ENCODE results near the gene ATP2B2.
"Not testable (repeated sequence)": the region's sequence is repeated elsewhere in the genome, so short reads cannot be mapped to it uniquely, and the experiment has no call there.

ATP2B2 gene

DNA sequence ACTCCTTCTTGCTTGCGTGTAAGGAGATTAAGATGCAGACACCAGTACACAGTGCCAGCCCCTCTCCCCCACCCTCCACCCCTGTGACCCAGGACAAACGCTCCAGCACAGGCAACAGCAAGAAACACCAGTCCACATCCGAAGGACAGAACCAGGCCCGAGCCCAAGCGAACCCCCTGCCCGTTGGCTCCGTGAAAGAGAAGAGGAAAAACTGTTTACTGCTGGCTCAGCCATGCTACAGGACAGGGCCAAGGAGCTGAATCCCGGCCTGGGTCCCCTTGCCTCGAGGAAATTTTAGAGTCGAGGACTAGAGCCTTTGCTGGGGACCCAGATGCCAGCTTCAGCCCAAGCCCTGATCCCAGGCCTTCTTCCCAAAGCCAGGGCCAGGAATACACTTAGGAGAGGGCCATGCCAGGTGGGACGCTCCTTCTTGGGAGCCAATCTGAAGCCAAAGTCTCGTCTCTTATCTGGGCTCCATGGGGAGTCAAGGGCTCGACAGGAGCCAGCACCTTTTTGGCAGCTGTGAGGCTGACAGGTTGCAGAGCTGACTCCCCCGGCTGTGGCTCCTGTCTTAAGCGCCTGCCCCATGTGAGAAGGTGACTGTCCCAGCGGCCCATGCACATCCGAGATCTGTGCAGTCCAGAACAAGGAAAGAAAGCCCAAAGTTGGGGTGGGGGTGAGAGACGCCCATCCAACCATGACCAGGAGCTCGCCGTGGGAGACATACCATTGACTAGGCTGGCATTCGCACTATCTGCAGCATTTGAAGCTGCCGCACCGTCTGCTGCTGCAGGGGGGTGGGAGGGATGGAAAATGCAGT is 120.6 kb downstream of the ATP2B2 start:
- Histone ChIP-seq H3K27me3 (no peaks in the 10 kb centered on the region), H3K27ac (0 out of 22 replicates have a peak overlapping the region, but pooled peaks of 1 of the 11 experiments have one; percentile 7), H3K4me1 (peaks cover 30 to 86% (median 74%) of the 10 kb centered on the region in 10 experiments), H3K4me2 (peak overlapping the region in 7 of 11 experiments; percentile 11 to 98 (median 91); a peak in 9 of 22 replicates), H3K9me3 (replicated peaks in 1 of 11) (no peaks in the 10 kb centered on the region), H3K9ac (no peak overlapping the region), H3K36me3 (peaks cover 0 to 5% (median 0%) of the 10 kb centered on the region in 11 experiments; a peak in 1 of 22 replicates), H4K20me1 (no peaks in the 10 kb centered on the region), H3K4me3 (no peak overlapping the region)
- no peak for TF ChIP-seq Cebpa-rat (IDR thresholded peaks at IDR 0.05)

DNA sequence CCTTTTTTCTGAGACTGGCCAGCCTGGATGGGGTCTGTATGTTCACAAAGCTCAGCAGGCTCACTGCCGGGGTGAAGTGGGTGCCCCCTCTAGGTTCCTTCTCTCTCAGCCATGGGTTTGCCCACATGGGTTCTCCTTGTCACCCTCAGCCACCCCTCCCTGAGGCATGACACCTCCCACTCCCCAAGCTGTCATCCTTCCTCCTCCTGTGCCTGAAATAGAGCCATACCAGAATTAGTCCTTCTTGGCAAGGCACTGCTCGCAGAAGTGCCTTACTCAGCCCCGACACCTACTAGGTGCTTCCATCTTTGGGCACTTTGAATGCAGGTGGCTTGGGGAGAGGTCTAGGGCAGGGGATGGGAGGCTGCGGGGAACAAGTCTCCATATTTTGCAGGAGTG is 121.5 kb downstream of the ATP2B2 start:
- Histone ChIP-seq H3K36me3 (peaks cover 0 to 5% (median 0%) of the 10 kb centered on the region in 11 experiments; a peak in 1 of 22 replicates), H3K27ac (no peak overlapping the region), H3K27me3 (no peaks in the 10 kb centered on the region), H3K4me1 (peaks cover 21 to 86% (median 74%) of the 10 kb centered on the region in 10 experiments), H3K9me3 (replicated peaks in 1 of 11) (no peaks in the 10 kb centered on the region), H4K20me1 (no peaks in the 10 kb centered on the region), H3K9ac (no peak overlapping the region), H3K4me2 (peak overlapping the region in 7 of 11 experiments; percentile 5 to 33 (median 26); a peak in 8 of 22 replicates), H3K4me3 (no peak overlapping the region)
- TF ChIP-seq Cebpa-rat (IDR thresholded peaks at IDR 0.05), result no peak

DNA sequence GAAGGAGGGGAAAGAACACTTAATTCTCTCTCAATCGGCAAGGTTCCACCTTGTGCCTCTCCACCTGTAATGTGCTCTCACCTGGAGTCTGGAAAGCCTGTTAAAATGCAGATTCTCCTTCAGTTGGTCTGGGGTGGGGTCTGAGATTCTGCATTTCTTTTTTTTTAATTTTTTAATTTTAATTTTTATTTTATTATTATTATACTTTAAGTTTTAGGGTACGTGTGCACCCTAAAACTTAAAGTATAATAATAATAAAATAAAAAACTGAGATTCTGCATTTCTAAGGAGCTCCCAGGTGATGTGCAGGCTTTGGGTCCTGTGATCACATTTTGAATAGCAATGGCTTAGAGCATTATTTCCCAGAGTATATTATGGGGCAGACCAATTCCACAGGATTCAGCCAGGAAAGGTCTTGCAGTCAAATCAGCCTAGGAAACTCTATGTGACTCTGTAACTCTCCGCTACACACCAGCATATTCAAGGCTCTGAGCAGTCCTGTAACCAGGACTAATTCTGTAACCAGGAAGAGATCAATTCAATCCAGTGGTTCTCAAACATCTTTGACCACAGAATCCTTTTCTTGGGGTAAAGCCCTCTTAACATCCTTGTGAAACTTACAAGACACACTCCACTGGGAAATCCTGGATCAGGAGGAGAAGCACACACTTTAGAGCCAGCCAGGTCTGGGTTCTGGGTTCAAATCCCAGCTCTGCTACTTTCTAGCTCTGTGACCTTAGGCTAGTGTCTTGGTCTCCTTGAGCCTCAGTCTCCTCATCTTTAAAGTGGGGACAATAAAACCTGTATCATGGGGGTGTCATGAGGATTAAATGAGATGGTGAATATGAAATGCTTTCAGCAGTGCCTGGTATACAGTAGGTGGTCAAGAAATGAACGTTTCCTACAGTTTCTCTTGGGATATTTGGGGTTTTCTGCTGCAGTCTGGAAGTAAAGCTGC is 122.2 kb downstream of the ATP2B2 start:
- Histone ChIP-seq H4K20me1 (no peaks in the 10 kb centered on the region), H3K27me3 (no peaks in the 10 kb centered on the region), H3K4me3 (no peak overlapping the region), H3K4me1 (peaks cover 18 to 86% (median 74%) of the 10 kb centered on the region in 10 experiments), H3K27ac (no peak overlapping the region), H3K9ac (no peak overlapping the region), H3K4me2 (peak overlapping the region in 7 of 11 experiments; percentile 5 to 33 (median 26); a peak in 8 of 22 replicates), H3K9me3 (replicated peaks in 1 of 11) (no peaks in the 10 kb centered on the region), H3K36me3 (peaks cover 0 to 5% (median 0%) of the 10 kb centered on the region in 11 experiments; a peak in 1 of 22 replicates)
- TF ChIP-seq Cebpa-rat (IDR thresholded peaks at IDR 0.05), result no peak

DNA sequence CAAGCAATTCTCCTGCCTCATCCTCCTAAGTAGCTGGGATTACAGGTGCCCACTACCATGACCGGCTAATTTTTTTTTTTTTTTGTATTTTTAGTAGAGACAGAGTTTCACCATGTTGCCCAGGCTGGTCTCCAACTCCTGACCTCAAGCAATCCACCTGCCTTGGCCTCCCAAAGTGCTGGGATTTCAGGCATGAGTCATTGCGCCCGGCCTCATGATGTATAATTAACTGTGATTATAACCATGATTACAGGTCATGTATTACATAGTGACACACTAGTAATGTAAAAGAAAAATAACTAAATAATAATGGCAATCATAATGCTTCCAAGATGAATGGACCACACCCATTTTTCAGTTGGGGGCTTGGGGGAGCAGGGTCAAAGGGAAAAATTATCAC is 122.9 kb downstream of the ATP2B2 start:
- not testable (repeated sequence) for H3K9ac ChIP-seq; H3K27ac ChIP-seq; H3K27me3 ChIP-seq; H3K4me2 ChIP-seq; H3K36me3 ChIP-seq; H3K4me3 ChIP-seq; H4K20me1 ChIP-seq; H3K9me3 ChIP-seq (replicated peaks in 1 of 11)
- H3K4me1 ChIP-seq, result peaks cover 21 to 86% (median 74%) of the 10 kb centered on the region in 10 experiments

DNA sequence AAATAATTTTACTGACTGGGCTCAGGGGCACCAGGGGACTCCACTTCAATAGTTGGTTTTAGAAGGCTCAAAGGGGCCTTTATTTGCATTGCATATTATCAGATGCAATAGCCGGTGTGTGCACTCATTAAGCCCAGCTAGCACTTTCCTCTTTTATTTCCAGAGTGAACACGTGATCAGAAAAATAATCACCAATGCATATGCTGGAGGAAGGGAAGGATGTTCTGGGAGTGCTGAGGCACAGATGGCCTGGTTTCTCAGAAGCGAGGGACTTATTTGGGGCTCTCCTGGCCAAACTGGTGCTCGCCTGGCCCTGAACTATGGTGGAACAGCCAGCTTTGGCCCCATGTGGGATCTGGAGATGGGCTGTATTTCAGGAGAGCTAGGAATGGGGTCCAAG is 124.0 kb downstream of the ATP2B2 start:
- H3K4me1 ChIP-seq, result peaks cover 31 to 86% (median 74%) of the 10 kb centered on the region in 10 experiments
- no peak overlapping the region for H3K27ac ChIP-seq
- no peak overlapping the region for H3K9ac ChIP-seq
- H3K9me3 ChIP-seq (replicated peaks in 1 of 11), result no peaks in the 10 kb centered on the region
- H3K4me3 ChIP-seq, result no peak overlapping the region
- peak overlapping the region in 5 of 11 experiments; percentile 3 to 19 (median 13); a peak in 4 of 22 replicates for H3K4me2 ChIP-seq
- H4K20me1 ChIP-seq, result no peaks in the 10 kb centered on the region; a peak in 1 of 22 replicates
- no peak for TF ChIP-seq Cebpa-rat (IDR thresholded peaks at IDR 0.05)
- peaks cover 0 to 5% (median 0%) of the 10 kb centered on the region in 11 experiments; a peak in 1 of 22 replicates for H3K36me3 ChIP-seq
- H3K27me3 ChIP-seq, result no peaks in the 10 kb centered on the region

DNA sequence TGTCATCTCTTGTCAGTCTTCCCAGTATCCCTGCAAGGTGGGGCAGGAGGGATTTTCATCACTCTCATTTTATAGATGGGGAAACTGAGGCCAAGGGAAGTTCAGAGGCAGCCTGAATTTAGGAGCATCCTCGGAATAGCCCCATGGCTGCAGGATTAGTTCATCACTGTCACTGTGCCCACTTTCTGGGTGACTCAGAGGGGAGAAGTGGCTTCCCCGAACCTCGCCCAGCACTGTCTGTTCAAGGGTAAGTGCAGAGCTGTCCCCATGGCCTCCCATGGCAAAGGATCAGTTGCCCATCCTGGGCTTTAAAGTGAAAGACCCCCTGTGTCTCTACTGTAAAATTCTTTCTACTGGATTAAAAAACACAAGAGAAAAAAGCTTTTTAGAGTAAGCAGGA is 124.5 kb downstream of the ATP2B2 start:
- Histone ChIP-seq H3K36me3 (peaks cover 0 to 5% (median 0%) of the 10 kb centered on the region in 11 experiments; a peak in 1 of 22 replicates), H3K9ac (no peak overlapping the region), H3K4me2 (peak overlapping the region in 4 of 11 experiments; percentile 0 to 18 (median 8); a peak in 4 of 22 replicates), H3K27me3 (no peaks in the 10 kb centered on the region), H3K9me3 (replicated peaks in 1 of 11) (no peaks in the 10 kb centered on the region), H3K27ac (no peak overlapping the region), H4K20me1 (no peaks in the 10 kb centered on the region; a peak in 1 of 22 replicates), H3K4me1 (peaks cover 33 to 86% (median 74%) of the 10 kb centered on the region in 10 experiments), H3K4me3 (no peak overlapping the region)
- no peak for TF ChIP-seq Cebpa-rat (IDR thresholded peaks at IDR 0.05)

DNA sequence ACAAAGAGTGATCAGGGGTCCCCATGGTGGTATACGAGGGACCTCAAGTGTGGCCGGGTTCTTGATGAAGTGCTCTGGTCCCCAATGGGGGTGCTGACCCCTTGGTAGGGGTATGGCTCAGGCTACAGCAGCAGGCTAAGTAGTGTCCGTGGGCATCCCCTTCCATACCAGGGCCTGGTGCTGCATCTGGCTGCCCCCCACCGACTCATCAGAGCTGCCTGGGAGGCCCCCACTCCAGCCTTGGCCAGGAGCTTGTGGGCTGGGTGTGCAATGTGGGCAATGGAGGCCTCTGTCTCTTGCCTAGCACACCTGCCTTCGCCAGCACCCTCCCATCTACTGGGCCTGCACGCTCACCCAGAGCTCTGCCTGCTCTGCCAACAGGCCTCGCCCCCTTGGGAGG is 125.4 kb downstream of the ATP2B2 start:
- Histone ChIP-seq H3K27me3 (no peaks in the 10 kb centered on the region; a peak in 1 of 22 replicates), H3K36me3 (peaks cover 0 to 3% (median 0%) of the 10 kb centered on the region in 11 experiments; a peak in 1 of 22 replicates), H3K27ac (no peak overlapping the region), H3K4me3 (no peak overlapping the region), H4K20me1 (no peaks in the 10 kb centered on the region; a peak in 1 of 22 replicates), H3K9me3 (replicated peaks in 1 of 11) (no peaks in the 10 kb centered on the region), H3K4me1 (peaks cover 35 to 86% (median 74%) of the 10 kb centered on the region in 10 experiments), H3K4me2 (peak overlapping the region in 6 of 11 experiments; percentile 2 to 92 (median 84); a peak in 8 of 22 replicates), H3K9ac (no peak overlapping the region)
- no peak for TF ChIP-seq Cebpa-rat (IDR thresholded peaks at IDR 0.05)

DNA sequence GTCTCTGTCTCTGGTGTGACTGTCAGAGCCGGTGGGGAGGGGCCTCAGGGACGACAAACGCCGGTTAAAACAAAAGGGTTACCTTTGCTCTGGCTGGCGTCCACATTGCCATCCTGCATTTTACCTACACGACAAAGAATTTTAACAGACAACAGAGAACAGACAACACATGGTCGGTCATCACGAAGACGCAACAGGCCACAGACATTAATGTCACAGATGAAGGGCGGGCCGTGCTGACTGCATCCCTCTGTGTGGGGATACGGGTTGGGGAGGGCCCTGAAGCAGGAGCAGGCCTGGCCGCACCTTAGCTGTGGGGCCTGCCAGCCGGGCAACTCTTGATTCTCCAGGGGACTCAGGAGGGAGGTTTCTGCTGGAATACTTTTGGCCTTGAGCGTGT is 126.2 kb downstream of the ATP2B2 start:
- Histone ChIP-seq H3K9ac (peak overlapping the region in 2 of 11 experiments; percentile 16 to 28; a peak in 2 of 22 replicates), H3K9me3 (replicated peaks in 1 of 11) (no peaks in the 10 kb centered on the region), H3K4me1 (peaks cover 43 to 87% (median 76%) of the 10 kb centered on the region in 10 experiments), H3K4me2 (peak overlapping the region in 6 of 11 experiments; percentile 83 to 92 (median 87); a peak in 8 of 22 replicates), H3K27ac (0 out of 22 replicates have a peak overlapping the region, but pooled peaks of 1 of the 11 experiments have one; percentile 6), H3K27me3 (no peaks in the 10 kb centered on the region; a peak in 1 of 22 replicates), H4K20me1 (no peaks in the 10 kb centered on the region; a peak in 1 of 22 replicates), H3K36me3 (no peaks in the 10 kb centered on the region), H3K4me3 (no peak overlapping the region)
- TF ChIP-seq Cebpa-rat (IDR thresholded peaks at IDR 0.05), result no peak

Measured in BLaER1 treated with 17β-estradiol and CSF1 and Interleukin-3, amounts not matched to agents 10 nM and 100 nM (cell line).